Measurements from ENCODE around the gene SLC49A3.

SLC49A3 gene

DNA sequence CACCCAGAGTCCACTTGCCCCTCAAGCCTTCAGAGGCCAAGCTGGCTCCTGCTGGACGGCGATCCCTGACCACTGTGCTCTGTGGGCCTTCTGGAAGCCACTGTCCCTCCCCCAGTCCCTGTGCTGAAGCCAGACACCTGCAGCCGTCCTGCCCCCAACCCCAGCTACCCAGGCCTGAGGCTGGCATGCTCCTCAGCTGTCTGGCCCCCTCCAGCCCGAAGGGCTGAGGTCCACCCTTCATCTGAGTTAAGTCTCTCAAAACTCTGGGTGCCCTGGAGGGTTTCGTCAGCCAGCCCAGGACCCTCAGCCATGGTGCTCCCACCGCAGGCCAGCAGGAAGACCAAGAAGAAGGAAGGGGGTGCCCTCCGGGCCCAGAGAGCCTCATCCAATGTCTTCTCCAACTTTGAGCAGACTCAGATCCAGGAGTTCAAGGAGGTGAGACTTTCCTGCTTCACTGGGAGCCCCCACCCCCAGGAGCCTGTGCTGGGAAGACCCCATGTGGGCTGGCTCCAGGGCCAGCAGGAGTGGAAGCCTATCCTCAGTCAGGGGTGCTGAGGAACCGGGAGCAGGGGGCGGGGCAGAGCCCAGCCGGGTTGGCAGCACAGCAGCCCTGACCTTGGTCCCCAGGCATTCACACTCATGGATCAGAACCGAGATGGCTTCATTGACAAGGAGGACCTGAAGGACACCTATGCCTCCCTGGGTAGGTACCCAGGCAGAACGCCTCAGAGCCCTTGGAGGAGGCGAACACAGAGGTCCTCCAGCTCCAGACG lies 10.4 kb downstream of the SLC49A3 start:
- H4K20me1 ChIP-seq (ENCODE audit: low read depth, low read length): no peaks in the 10 kb centered on the region
- no peaks in the 10 kb centered on the region for H3K9me2 ChIP-seq (replicated peaks; ENCODE audit: insufficient read depth, low read length)
- no peaks in the 10 kb centered on the region for H3K27me3 ChIP-seq (ENCODE audit: low read length)
- H3F3A ChIP-seq (ENCODE audit: insufficient read depth): peaks cover 32% of the 10 kb centered on the region
- H3K4me2 ChIP-seq (ENCODE audit: low read depth, low read length, poor library complexity, severe bottlenecking): peak overlapping the region; percentile 69
- H3K27ac ChIP-seq (ENCODE audit: low read depth, low read length): peak overlapping the region; percentile 98
- H3K79me2 ChIP-seq (ENCODE audit: insufficient read depth, low read length): peaks cover 3% of the 10 kb centered on the region
- no peaks in the 10 kb centered on the region for H3K36me3 ChIP-seq (ENCODE audit: low read length)
- peak overlapping the region; percentile 89 for H3K9ac ChIP-seq (ENCODE audit: low read length)
- no peak overlapping the region for H2AFZ ChIP-seq (ENCODE audit: low read depth, low read length, severe bottlenecking)
- no peak overlapping the region for H3K4me3 ChIP-seq (ENCODE audit: insufficient read depth, low read length, poor library complexity, severe bottlenecking)
- TF ChIP-seq, protein P1, sequence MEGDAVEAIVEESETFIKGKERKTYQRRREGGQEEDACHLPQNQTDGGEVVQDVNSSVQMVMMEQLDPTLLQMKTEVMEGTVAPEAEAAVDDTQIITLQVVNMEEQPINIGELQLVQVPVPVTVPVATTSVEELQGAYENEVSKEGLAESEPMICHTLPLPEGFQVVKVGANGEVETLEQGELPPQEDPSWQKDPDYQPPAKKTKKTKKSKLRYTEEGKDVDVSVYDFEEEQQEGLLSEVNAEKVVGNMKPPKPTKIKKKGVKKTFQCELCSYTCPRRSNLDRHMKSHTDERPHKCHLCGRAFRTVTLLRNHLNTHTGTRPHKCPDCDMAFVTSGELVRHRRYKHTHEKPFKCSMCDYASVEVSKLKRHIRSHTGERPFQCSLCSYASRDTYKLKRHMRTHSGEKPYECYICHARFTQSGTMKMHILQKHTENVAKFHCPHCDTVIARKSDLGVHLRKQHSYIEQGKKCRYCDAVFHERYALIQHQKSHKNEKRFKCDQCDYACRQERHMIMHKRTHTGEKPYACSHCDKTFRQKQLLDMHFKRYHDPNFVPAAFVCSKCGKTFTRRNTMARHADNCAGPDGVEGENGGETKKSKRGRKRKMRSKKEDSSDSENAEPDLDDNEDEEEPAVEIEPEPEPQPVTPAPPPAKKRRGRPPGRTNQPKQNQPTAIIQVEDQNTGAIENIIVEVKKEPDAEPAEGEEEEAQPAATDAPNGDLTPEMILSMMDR (IDR thresholded peaks at IDR 0.05; ENCODE audit: insufficient read depth, low read length, poor library complexity, severe bottlenecking): no peak
- no peak for TF ChIP-seq EZH2phosphoT487 (conservative IDR thresholded peaks at IDR 0.05; ENCODE audit: low read length)
- H3K9me3 ChIP-seq (ENCODE audit: insufficient read depth, low read length): no peaks in the 10 kb centered on the region

DNA sequence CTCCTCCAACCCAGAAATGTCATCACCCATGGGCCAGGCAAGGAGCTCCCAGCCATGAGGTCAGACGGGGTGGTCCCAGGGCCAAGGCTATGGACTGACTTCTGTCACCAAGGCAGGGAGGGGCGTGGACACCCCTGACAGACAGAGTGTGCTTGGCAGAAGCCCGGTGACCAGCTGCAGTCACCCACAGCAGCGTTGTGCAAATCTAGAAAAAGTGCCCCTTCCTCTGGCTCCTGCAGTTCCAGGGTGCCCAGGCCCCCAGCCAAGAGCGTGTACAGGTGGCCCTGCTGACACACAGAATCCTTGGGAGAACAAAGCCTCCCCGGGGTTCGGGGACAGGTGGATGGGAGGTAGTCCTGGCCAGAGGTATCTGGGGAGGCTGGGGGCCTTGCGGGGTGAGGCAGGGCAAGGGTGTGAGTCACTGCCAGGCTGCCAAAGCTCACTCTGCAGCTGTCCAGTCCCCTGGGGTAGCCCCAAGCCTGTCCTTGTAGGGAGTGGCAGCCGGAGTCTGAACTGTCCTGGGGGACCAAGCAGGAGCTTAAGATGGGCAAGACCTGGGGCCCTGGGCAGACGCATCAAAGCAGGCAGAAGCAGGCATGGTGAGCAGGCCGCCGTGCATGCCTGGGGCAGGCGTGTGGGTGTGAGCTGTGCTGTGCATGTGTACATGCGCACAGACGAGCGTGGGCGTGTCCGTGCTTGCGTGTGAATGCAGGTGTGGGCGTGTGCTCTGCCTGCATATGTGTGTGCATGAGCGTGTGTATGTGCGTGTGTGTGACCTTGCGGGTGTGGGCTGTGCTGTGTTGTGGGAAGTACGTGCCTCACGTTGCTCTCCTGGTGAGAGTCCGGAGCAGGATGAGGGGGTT lies 11.3 kb downstream of the SLC49A3 start:
- H2AFZ ChIP-seq (ENCODE audit: low read depth, low read length, severe bottlenecking): no peak overlapping the region
- H3K9me2 ChIP-seq (replicated peaks; ENCODE audit: insufficient read depth, low read length): no peaks in the 10 kb centered on the region
- peak overlapping the region; percentile 69 for H3K4me2 ChIP-seq (ENCODE audit: low read depth, low read length, poor library complexity, severe bottlenecking)
- no peaks in the 10 kb centered on the region for H3K36me3 ChIP-seq (ENCODE audit: low read length)
- no peaks in the 10 kb centered on the region for H4K20me1 ChIP-seq (ENCODE audit: low read depth, low read length)
- peak overlapping the region; percentile 98 for H3K27ac ChIP-seq (ENCODE audit: low read depth, low read length)
- no peaks in the 10 kb centered on the region for H3K27me3 ChIP-seq (ENCODE audit: low read length)
- H3K4me3 ChIP-seq (ENCODE audit: insufficient read depth, low read length, poor library complexity, severe bottlenecking): peak overlapping the region; percentile 19
- peak overlapping the region; percentile 89 for H3K9ac ChIP-seq (ENCODE audit: low read length)
- H3K79me2 ChIP-seq (ENCODE audit: insufficient read depth, low read length): peaks cover 10% of the 10 kb centered on the region
- H3K9me3 ChIP-seq (ENCODE audit: insufficient read depth, low read length): no peaks in the 10 kb centered on the region
- TF ChIP-seq EZH2phosphoT487 (conservative IDR thresholded peaks at IDR 0.05; ENCODE audit: low read length): no peak
- TF ChIP-seq, protein P1 (IDR thresholded peaks at IDR 0.05; ENCODE audit: insufficient read depth, low read length, poor library complexity, severe bottlenecking): no peak
- H3F3A ChIP-seq (ENCODE audit: insufficient read depth): peaks cover 32% of the 10 kb centered on the region

DNA sequence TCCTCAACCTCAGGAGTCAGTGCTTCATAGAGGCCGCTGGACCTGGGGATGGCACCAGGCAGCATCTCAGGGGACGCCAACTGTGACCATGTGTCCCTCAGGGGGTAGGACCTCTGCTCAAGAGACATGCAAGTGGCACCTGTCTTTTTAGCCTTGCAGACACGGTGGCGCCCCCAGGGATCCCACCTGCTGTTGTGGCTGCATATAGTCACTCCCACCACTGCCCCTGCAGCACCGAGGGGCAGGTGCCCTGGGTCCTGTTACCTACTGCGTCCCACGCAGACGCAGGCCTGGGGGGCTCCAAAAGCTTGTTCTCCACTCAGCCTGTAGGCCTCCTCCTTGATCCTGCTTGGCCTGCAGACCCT lies 12.1 kb downstream of the SLC49A3 start:
- Histone ChIP-seq H3K4me3 (ENCODE audit: insufficient read depth, low read length, poor library complexity, severe bottlenecking) (peak overlapping the region; percentile 17), H3K79me2 (ENCODE audit: insufficient read depth, low read length) (peaks cover 14% of the 10 kb centered on the region), H3K27me3 (ENCODE audit: low read length) (no peaks in the 10 kb centered on the region), H3K27ac (ENCODE audit: low read depth, low read length) (peak overlapping the region; percentile 98), H3K9me3 (ENCODE audit: insufficient read depth, low read length) (no peaks in the 10 kb centered on the region), H3K9ac (ENCODE audit: low read length) (peak overlapping the region; percentile 89), H2AFZ (ENCODE audit: low read depth, low read length, severe bottlenecking) (no peak overlapping the region), H3K36me3 (ENCODE audit: low read length) (no peaks in the 10 kb centered on the region), H4K20me1 (ENCODE audit: low read depth, low read length) (no peaks in the 10 kb centered on the region), H3K9me2 (replicated peaks; ENCODE audit: insufficient read depth, low read length) (no peaks in the 10 kb centered on the region), H3F3A (ENCODE audit: insufficient read depth) (peaks cover 32% of the 10 kb centered on the region), H3K4me2 (ENCODE audit: low read depth, low read length, poor library complexity, severe bottlenecking) (peak overlapping the region; percentile 69)
- TF ChIP-seq EZH2phosphoT487 (conservative IDR thresholded peaks at IDR 0.05; ENCODE audit: low read length): no peak
- TF ChIP-seq, protein P1 (IDR thresholded peaks at IDR 0.05; ENCODE audit: insufficient read depth, low read length, poor library complexity, severe bottlenecking): no peak
